H1 (cell line): ENCODE results near the gene CLUH. TPM values are rescaled to one million over a fixed set of nuclear protein-coding genes. Genes with fewer than 3 reads are reported as not detected.

Source experiments
- CTCF ChIA-PET: fragments of 300-600 bp; sonication (Branson Sonifier 250); formaldehyde crosslinking; loops from one replicate; lab custom pipeline; 2021; ENCODE audit not compliant: partially characterized antibody; lab: Charles Lee
- POLR2A ChIA-PET: fragments of 300-600 bp; sonication (Branson Sonifier 250); formaldehyde crosslinking; loops from one replicate; lab custom pipeline; 2021; ENCODE audit warnings: inconsistent platforms; ENCODE audit not compliant: partially characterized antibody; lab: Charles Lee
- DNase-seq, 2 experiments: peaks; one replicate each; pipeline versions ENCODE4 v3.0.0 to v3.0.0-alpha.2; 2010 to 2022; ENCODE audit warnings: low spot score in 2 of 2, low read depth in 1 of 2, mixed read lengths in 1 of 2
- FAIRE-seq: peaks from 2 replicates; lab custom pipeline; 2011; peaks lifted over from hg19 to GRCh38; lab: Jason Lieb, UNC
- H2AFZ ChIP-seq: 2 replicates; pipeline ENCODE4 v1.8.1; 2012; ENCODE audit warnings: low read length, inconsistent platforms
- H2AK5ac ChIP-seq: 2 replicates; pipeline ENCODE4 v1.6.1; 2013; ENCODE audit warnings: low read depth, low read length
- H2BK120ac ChIP-seq: replicated peaks from 2 replicates; pipeline ENCODE3; 2013; ENCODE audit warnings: low read depth, low read length, inconsistent platforms
- H2BK12ac ChIP-seq: 2 replicates; pipeline ENCODE4 v1.6.1; 2013; ENCODE audit warnings: low read depth, low read length
- H2BK15ac ChIP-seq: 2 replicates; pipeline ENCODE4 v1.6.1; 2013; ENCODE audit warnings: low read length
- H2BK20ac ChIP-seq: 2 replicates; pipeline ENCODE4 v1.6.1; 2013; ENCODE audit warnings: low read length
- H2BK5ac ChIP-seq: 2 replicates; pipeline ENCODE4 v1.6.1; 2013; ENCODE audit warnings: low read depth, low read length
- H3K14ac ChIP-seq: 2 replicates; pipeline ENCODE4 v1.6.1; 2013; ENCODE audit warnings: inconsistent platforms; ENCODE audit not compliant: insufficient read length
- H3K18ac ChIP-seq: 2 replicates; pipeline ENCODE4 v1.6.1; 2013; ENCODE audit warnings: low read length; ENCODE audit errors: extremely low read depth
- H3K23ac ChIP-seq: 2 replicates; pipeline ENCODE4 v1.6.1; 2013; ENCODE audit warnings: inconsistent platforms; ENCODE audit not compliant: insufficient read length
- H3K23me2 ChIP-seq: 2 replicates; pipeline ENCODE4 v1.6.1; 2013; ENCODE audit warnings: low read depth, low read length
- H3K27ac ChIP-seq: 2 replicates; pipeline ENCODE4 v1.6.1; 2011; ENCODE audit warnings: low read depth, low read length, inconsistent platforms
- H3K27me3 ChIP-seq, 4 experiments: replicated peaks in 1 of 4; 1 replicate in 1 of 4; 2 replicates in 3 of 4; pipeline versions ENCODE4 v1.6.1 to v1.8.1; 2011 to 2013; ENCODE audit warnings: low read length in 3 of 4, mild to moderate bottlenecking in 3 of 4, inconsistent platforms in 2 of 4, mixed read lengths in 2 of 4, moderate library complexity in 1 of 4; ENCODE audit not compliant: control insufficient read depth in 3 of 4, insufficient read depth in 3 of 4; ENCODE audit errors: extremely low read depth in 1 of 4
- H3K36me3 ChIP-seq, 4 experiments: 2 replicates each; pipeline versions ENCODE4 v1.6.1 to v1.8.1; 2011 to 2013; ENCODE audit warnings: mild to moderate bottlenecking in 4 of 4, low read length in 3 of 4, moderate library complexity in 2 of 4, control low read depth in 1 of 4, inconsistent platforms in 1 of 4; ENCODE audit not compliant: insufficient read depth in 4 of 4, control insufficient read depth in 2 of 4
- H3K4ac ChIP-seq: replicated peaks from 2 replicates; pipeline ENCODE3; 2013; ENCODE audit warnings: low read length, low read depth, mixed read lengths, inconsistent platforms; ENCODE audit not compliant: insufficient read length
- H3K4me1 ChIP-seq, 4 experiments: replicated peaks in 1 of 4; 1 replicate in 1 of 4; 2 replicates in 3 of 4; pipeline versions ENCODE4 v1.6.1 to v1.8.1; 2011 to 2013; ENCODE audit warnings: low read length in 3 of 4, inconsistent platforms in 2 of 4, mixed read lengths in 1 of 4; ENCODE audit not compliant: insufficient read depth in 4 of 4, control insufficient read depth in 3 of 4
- H3K4me2 ChIP-seq, 2 experiments: 2 replicates each; pipeline versions ENCODE4 v1.6.1 to v1.8.1; 2011 to 2013; ENCODE audit warnings: low read depth in 2 of 2, low read length in 2 of 2, control low read depth in 1 of 2, inconsistent platforms in 1 of 2, mild to moderate bottlenecking in 1 of 2; ENCODE audit not compliant: insufficient read depth in 1 of 2
- H3K4me3 ChIP-seq, 4 experiments: fragments of 200-600, 300-600 bp in 1 of 4; sonication (generic), shearing (Covaris generic), sonication (Bioruptor Twin) in 1 of 4; 2 replicates each; pipeline versions ENCODE4 v1.5.1 to v1.8.1; 2011 to 2016; ENCODE audit warnings: low read length in 4 of 4, low read depth in 3 of 4, control low read depth in 2 of 4, inconsistent platforms in 2 of 4, mild to moderate bottlenecking in 2 of 4, mixed read lengths in 1 of 4, moderate library complexity in 1 of 4; ENCODE audit not compliant: insufficient read depth in 2 of 4; ENCODE audit errors: extremely low read depth in 1 of 4
- H3K56ac ChIP-seq: replicated peaks from 2 replicates; pipeline ENCODE3; 2013; ENCODE audit warnings: low read depth, mild to moderate bottlenecking, mixed read lengths, low read length, inconsistent platforms; ENCODE audit not compliant: insufficient read length
- H3K79me1 ChIP-seq: 2 replicates; pipeline ENCODE4 v1.6.1; 2013; ENCODE audit warnings: low read depth, low read length, control low read depth
- H3K79me2 ChIP-seq, 2 experiments: 2 replicates each; pipeline versions ENCODE4 v1.6.1 to v1.8.1; 2012 to 2013; ENCODE audit warnings: low read length in 2 of 2, mild to moderate bottlenecking in 2 of 2, inconsistent platforms in 1 of 2; ENCODE audit not compliant: insufficient read depth in 2 of 2, control insufficient read depth in 1 of 2
- H3K9ac ChIP-seq, 4 experiments: replicated peaks in 1 of 4; 1 replicate in 1 of 4; 2 replicates in 3 of 4; pipeline versions ENCODE4 v1.6.1 to v1.8.1; 2011 to 2013; ENCODE audit warnings: low read depth in 3 of 4, low read length in 3 of 4, control low read depth in 2 of 4, mild to moderate bottlenecking in 2 of 4, moderate library complexity in 2 of 4, inconsistent platforms in 1 of 4; ENCODE audit errors: extremely low read depth in 1 of 4
- H3K9me3 ChIP-seq, 2 experiments: 2 replicates each; pipeline versions ENCODE4 v1.6.1 to v1.8.1; 2012 to 2013; ENCODE audit warnings: mild to moderate bottlenecking in 2 of 2, moderate library complexity in 2 of 2, control low read depth in 1 of 2, inconsistent platforms in 1 of 2, low read depth in 1 of 2, low read length in 1 of 2, mixed read lengths in 1 of 2; ENCODE audit not compliant: insufficient read depth in 2 of 2
- H4K20me1 ChIP-seq, 2 experiments: replicated peaks in 1 of 2; 2 replicates each; pipeline versions ENCODE3 to v1.8.1; 2011 to 2013; ENCODE audit warnings: inconsistent platforms in 2 of 2, low read length in 2 of 2, mild to moderate bottlenecking in 1 of 2; ENCODE audit not compliant: insufficient read depth in 2 of 2, control insufficient read depth in 1 of 2
- H4K5ac ChIP-seq: 2 replicates; pipeline ENCODE4 v1.6.1; 2013; ENCODE audit warnings: low read length, low read depth, mixed read lengths, inconsistent platforms; ENCODE audit not compliant: insufficient read length
- H4K8ac ChIP-seq: 2 replicates; pipeline ENCODE4 v1.8.0; 2013; ENCODE audit warnings: mild to moderate bottlenecking, moderate library complexity, low read length, inconsistent platforms; ENCODE audit not compliant: insufficient read depth; ENCODE audit errors: extremely low read depth
- H4K91ac ChIP-seq: replicated peaks from 2 replicates; pipeline ENCODE3; 2013; ENCODE audit warnings: low read length, mixed read lengths, inconsistent platforms; ENCODE audit not compliant: insufficient read length
- BCL11A ChIP-seq, 2 experiments: IDR thresholded peaks; one replicate each; pipeline ENCODE4 v1.6.1; 2011; ENCODE audit warnings: low read depth in 2 of 2, low read length in 2 of 2, mild to moderate bottlenecking in 2 of 2
- CBX8 ChIP-seq: fragments of 300-800, 300-1000 bp; sonication (generic); IDR thresholded peaks from 2 replicates; pipeline ENCODE4 v1.7.1; 2016; ENCODE audit warnings: low read depth, low read length, borderline replicate concordance
- CEBPB ChIP-seq: IDR thresholded peaks from 2 replicates; pipeline ENCODE4 v1.6.1; 2012; ENCODE audit warnings: low read depth, low read length
- GABPA ChIP-seq: IDR thresholded peaks from 2 replicates; pipeline ENCODE4 v1.6.1; 2011; ENCODE audit warnings: mild to moderate bottlenecking, low read length, moderate library complexity, borderline replicate concordance; ENCODE audit not compliant: insufficient read depth
- HDAC6 ChIP-seq: IDR thresholded peaks from one replicate; pipeline ENCODE4 v1.7.1; 2012; ENCODE audit warnings: low read depth, mild to moderate bottlenecking, inconsistent platforms, low read length, moderate library complexity
- KDM4A ChIP-seq: IDR thresholded peaks from one replicate; pipeline ENCODE4 v1.7.1; 2012; ENCODE audit warnings: low read depth, mild to moderate bottlenecking, moderate library complexity, low read length, inconsistent platforms; ENCODE audit not compliant: severe bottlenecking
- POLR2A ChIP-seq, 2 experiments: IDR thresholded peaks; 1 replicate in 1 of 2; 2 replicates in 1 of 2; pipeline ENCODE4 v1.6.1; 2011; ENCODE audit warnings: low read depth in 2 of 2, low read length in 2 of 2, mild to moderate bottlenecking in 2 of 2; ENCODE audit errors: control extremely low read depth in 1 of 2
- RAD21 ChIP-seq, 2 experiments: IDR thresholded peaks in 1 of 2; conservative IDR thresholded peaks in 1 of 2; 2 replicates each; pipeline ENCODE4 v1.6.1; 2011; ENCODE audit warnings: low read depth in 2 of 2, low read length in 2 of 2, improper control_type of control experiment in 1 of 2, inconsistent platforms in 1 of 2, mild to moderate bottlenecking in 1 of 2, moderate library complexity in 1 of 2
- RBBP5 ChIP-seq: IDR thresholded peaks from 2 replicates; pipeline ENCODE4 v1.7.1; 2012; ENCODE audit warnings: low read depth, mild to moderate bottlenecking, inconsistent platforms, low read length, moderate library complexity, borderline replicate concordance
- SRF ChIP-seq: IDR thresholded peaks from 2 replicates; pipeline ENCODE4 v1.6.1; 2011; ENCODE audit warnings: mild to moderate bottlenecking, low read depth, low read length, moderate library complexity
- TCF12 ChIP-seq: IDR thresholded peaks from 2 replicates; pipeline ENCODE4 v1.6.1; 2011; ENCODE audit warnings: low read depth, mild to moderate bottlenecking, low read length
- WGBS, 2 experiments: shearing (Covaris generic) in 1 of 2; methylation state at CpG; one replicate each; pipeline versions ENCODE4 v1.1.6 to v1.1.7; 2013 to 2015; ENCODE audit warnings: low lambda C conversion rate in 2 of 2, mixed read lengths in 2 of 2, inconsistent platforms in 1 of 2, low coverage in 1 of 2, missing lambda C conversion rate in 1 of 2; ENCODE audit not compliant: insufficient replicate concordance in 2 of 2, insufficient coverage in 1 of 2, insufficient read length in 1 of 2; ENCODE audit errors: extremely low coverage in 1 of 2, missing lambda C conversion rate in 1 of 2; 5-methylcytosine and 5-hydroxymethylcytosine counted together
- polyA plus RNA-seq, 7 experiments: library from polyadenylated mRNA; depleted of rRNA in 3 of 7; stranded (reverse) in 5 of 7; unstranded in 2 of 7; fragments of >200 nt in 5 of 7; fragments of 200-250 nt in 2 of 7; gene quantifications; 1 replicate in 5 of 7; 2 replicates in 1 of 7; 4 replicates in 1 of 7; pipeline versions ENCODE4 v1.2.1 to v1.2.3, GENCODE V29; 2011 to 2013; ENCODE audit warnings: missing spikeins in 2 of 7, mixed read lengths in 2 of 7
- total RNA-seq: library from RNA; stranded (reverse); fragmentation: NEBNext Ultra II Directional; extraction: Animal tissue kit (Norgen Biotek cat#: 25700); gene quantifications from 2 replicates; pipeline ENCODE4 v1.2.1, GENCODE V29; 2021
- TF ChIP-seq, protein P1 (sequence below): IDR thresholded peaks from 2 replicates; pipeline ENCODE4 v1.6.1; 2012; ENCODE audit warnings: inconsistent platforms
- TF ChIP-seq, protein P2 (sequence below): IDR thresholded peaks from 2 replicates; pipeline ENCODE4 v1.6.1; 2012; ENCODE audit warnings: inconsistent platforms

The CLUH gene
- total and polyA plus RNA-seq, 2 of the 8 experiments (the other 6 are each of a cell fraction or from before 2014, with no cell fraction given) = 33.6 to 98.6 TPM

GRCh38 chr17:2704890-2705248, 6.7 kb downstream of the CLUH start:
- H2BK20ac ChIP-seq = no peak overlapping the region
- no peaks in the 10 kb centered on the region for H3K27me3 ChIP-seq
- H2BK15ac ChIP-seq = no peak overlapping the region
- no peak overlapping the region for H3K27ac ChIP-seq
- no peak overlapping the region for H2AFZ ChIP-seq
- H2AK5ac ChIP-seq = no peak overlapping the region
- no peaks in the 10 kb centered on the region for H3K9me3 ChIP-seq
- H3K14ac ChIP-seq = no peak overlapping the region
- H3K23ac ChIP-seq = no peak overlapping the region
- no peak overlapping the region for H4K91ac ChIP-seq
- H3K36me3 ChIP-seq = peaks cover 0 to 19% (median 12%) of the 10 kb centered on the region in 4 experiments; a peak in 7 of 8 replicates
- no peak overlapping the region; a peak in 1 of 7 replicates for H3K9ac ChIP-seq
- H3K18ac ChIP-seq = no peak overlapping the region
- H3K4me2 ChIP-seq = no peak overlapping the region
- CTCF ChIA-PET = interaction anchor here (0.6 to 1.4 kb wide), 5 partner anchors 9 to 303 kb away, joined by 3 read pairs; no protein-coding TSS in a partner anchor
- peaks cover 4 to 17% (median 10%) of the 10 kb centered on the region in 4 experiments; a peak in 6 of 7 replicates for H3K4me1 ChIP-seq
- H2BK5ac ChIP-seq = no peak overlapping the region
- no peak for FAIRE-seq
- no peak overlapping the region for H4K5ac ChIP-seq
- H3K56ac ChIP-seq = no peak overlapping the region
- peaks cover 5 to 35% of the 10 kb centered on the region in 2 experiments for H4K20me1 ChIP-seq
- no peak overlapping the region for H2BK12ac ChIP-seq
- 100% methylated on average over 3 of the region's 4 CpGs; no CpG with 5 or more reads in 1 of the 2 experiments for WGBS, 2 experiments
- no peak overlapping the region for H3K4me3 ChIP-seq
- POLR2A ChIA-PET = interaction anchor here (0.9 to 1.3 kb wide), 3 partner anchors 10 to 34 kb away, joined by 3 to 5 read pairs (median 4); no protein-coding TSS in a partner anchor
- no peak for DNase-seq
- peaks cover 12% of the 10 kb centered on the region for H3K79me1 ChIP-seq
- no peak overlapping the region for H2BK120ac ChIP-seq
- H3K4ac ChIP-seq = no peak overlapping the region
- peaks cover 9 to 49% of the 10 kb centered on the region in 2 experiments; a peak in 3 of 4 replicates for H3K79me2 ChIP-seq
- peak overlapping the region; percentile 3; the same call in 1 of the 2 replicates for H4K8ac ChIP-seq
- no peaks in the 10 kb centered on the region for H3K23me2 ChIP-seq
- TF ChIP-seq RBBP5 (no peak), RAD21 (IDR thresholded peaks at IDR 0.05 in 1 of 2, conservative IDR thresholded peaks at IDR 0.05 in 1 of 2; ENCODE audit: low read depth in 2 of 2, low read length in 2 of 2) (no peak), GABPA (no peak), CEBPB (no peak), SRF (no peak), POLR2A (IDR thresholded peaks at IDR 0.05; ENCODE audit: control extremely low read depth in 1 of 2, low read depth in 2 of 2, low read length in 2 of 2) (no peak), CBX8 (no peak), TCF12 (no peak), BCL11A (IDR thresholded peaks at IDR 0.05; ENCODE audit: low read depth in 2 of 2, low read length in 2 of 2) (no peak), KDM4A (no peak), HDAC6 (no peak)
- TF ChIP-seq, protein P1, sequence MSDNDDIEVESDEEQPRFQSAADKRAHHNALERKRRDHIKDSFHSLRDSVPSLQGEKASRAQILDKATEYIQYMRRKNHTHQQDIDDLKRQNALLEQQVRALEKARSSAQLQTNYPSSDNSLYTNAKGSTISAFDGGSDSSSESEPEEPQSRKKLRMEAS = no peak
- TF ChIP-seq, protein P2, sequence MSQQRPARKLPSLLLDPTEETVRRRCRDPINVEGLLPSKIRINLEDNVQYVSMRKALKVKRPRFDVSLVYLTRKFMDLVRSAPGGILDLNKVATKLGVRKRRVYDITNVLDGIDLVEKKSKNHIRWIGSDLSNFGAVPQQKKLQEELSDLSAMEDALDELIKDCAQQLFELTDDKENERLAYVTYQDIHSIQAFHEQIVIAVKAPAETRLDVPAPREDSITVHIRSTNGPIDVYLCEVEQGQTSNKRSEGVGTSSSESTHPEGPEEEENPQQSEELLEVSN = no peak
